ENCODE results near the gene MAT2B.

DNA sequence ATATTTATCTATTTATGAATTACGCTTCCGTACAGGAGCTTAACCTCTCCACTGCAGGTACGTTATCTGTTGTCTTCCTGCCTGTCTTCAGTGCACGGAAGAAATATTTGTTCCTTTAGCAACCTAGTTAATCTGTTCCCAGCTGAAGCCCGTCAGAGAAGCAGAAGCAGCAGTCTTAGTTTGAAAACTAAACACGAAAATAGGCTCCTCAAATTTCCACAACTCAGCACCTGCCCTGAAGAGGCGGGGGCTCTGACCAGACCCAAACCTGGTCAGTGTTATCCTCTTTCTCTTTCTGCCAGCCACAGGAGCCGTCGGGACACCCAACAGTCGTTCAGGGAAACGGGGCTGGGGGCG, 46.0 kb upstream of the MAT2B start:
- TF ChIP-seq POLR2A (IDR thresholded peaks at IDR 0.05), result no peak
- TF ChIP-seq, protein P1, sequence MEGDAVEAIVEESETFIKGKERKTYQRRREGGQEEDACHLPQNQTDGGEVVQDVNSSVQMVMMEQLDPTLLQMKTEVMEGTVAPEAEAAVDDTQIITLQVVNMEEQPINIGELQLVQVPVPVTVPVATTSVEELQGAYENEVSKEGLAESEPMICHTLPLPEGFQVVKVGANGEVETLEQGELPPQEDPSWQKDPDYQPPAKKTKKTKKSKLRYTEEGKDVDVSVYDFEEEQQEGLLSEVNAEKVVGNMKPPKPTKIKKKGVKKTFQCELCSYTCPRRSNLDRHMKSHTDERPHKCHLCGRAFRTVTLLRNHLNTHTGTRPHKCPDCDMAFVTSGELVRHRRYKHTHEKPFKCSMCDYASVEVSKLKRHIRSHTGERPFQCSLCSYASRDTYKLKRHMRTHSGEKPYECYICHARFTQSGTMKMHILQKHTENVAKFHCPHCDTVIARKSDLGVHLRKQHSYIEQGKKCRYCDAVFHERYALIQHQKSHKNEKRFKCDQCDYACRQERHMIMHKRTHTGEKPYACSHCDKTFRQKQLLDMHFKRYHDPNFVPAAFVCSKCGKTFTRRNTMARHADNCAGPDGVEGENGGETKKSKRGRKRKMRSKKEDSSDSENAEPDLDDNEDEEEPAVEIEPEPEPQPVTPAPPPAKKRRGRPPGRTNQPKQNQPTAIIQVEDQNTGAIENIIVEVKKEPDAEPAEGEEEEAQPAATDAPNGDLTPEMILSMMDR (IDR thresholded peaks at IDR 0.05), result no peak

All from heart left ventricle (tissue), 13 donors.